Panc1 (cell line): ENCODE data around the gene ZC3H12C. TPM values are rescaled to one million over a fixed set of nuclear protein-coding genes. Genes with fewer than 3 reads are reported as not detected.
A peak's percentile ranks its signal among the peaks of the same experiment; 100 is the strongest.

ENCODE experiments used
- ATAC-seq: fragments of 200-7000 bp; cut with Tn5 transposase; 2 replicates; pipeline ENCODE4 v1.9.1; 2020; ENCODE audit warnings: mild to moderate bottlenecking, moderate library complexity
- BruUV-seq: library from RNA; stranded (reverse); fragments of 400-500 nt; replicated peaks from 2 replicates; lab custom pipeline; 2021; lab: Mats Ljungman, UMichigan
- CTCF ChIA-PET: fragments of 300-600 bp; sonication (Branson Sonifier 250); formaldehyde crosslinking; loops from one replicate; lab custom pipeline; 2022; ENCODE audit warnings: antibody characterized with exemption; lab: Charles Lee
- POLR2A ChIA-PET: fragments of 300-600 bp; sonication (Branson Sonifier 250); formaldehyde crosslinking; loops from one replicate; lab custom pipeline; 2022; ENCODE audit warnings: antibody characterized with exemption; lab: Charles Lee
- DNase-seq: peaks from one replicate; pipeline ENCODE4 v3.0.0-alpha.2; 2010; ENCODE audit warnings: low read depth, low spot score
- H3K27ac ChIP-seq: 2 replicates; pipeline ENCODE4 v1.5.1; 2011; ENCODE audit warnings: mild to moderate bottlenecking, low read length, inconsistent platforms
- H3K27me3 ChIP-seq: fragments of 200-500 bp; sonication (Bioruptor generic); 2 replicates; pipeline ENCODE4 v1.6.0; 2014; ENCODE audit warnings: low read length, inconsistent platforms; ENCODE audit not compliant: control insufficient read depth, insufficient read depth
- H3K36me3 ChIP-seq: fragments of 200-500 bp; sonication (Bioruptor generic); 2 replicates; pipeline ENCODE4 v1.5.1; 2014; ENCODE audit warnings: inconsistent platforms, mild to moderate bottlenecking, low read length, moderate library complexity; ENCODE audit not compliant: control insufficient read depth, insufficient read depth
- H3K4me1 ChIP-seq: 2 replicates; pipeline ENCODE4 v1.5.1; 2011; ENCODE audit warnings: inconsistent platforms, mild to moderate bottlenecking, low read length, moderate library complexity; ENCODE audit not compliant: control insufficient read depth, insufficient read depth
- H3K4me3 ChIP-seq, 2 experiments: 2 replicates each; pipeline ENCODE4 v1.5.1; 2011 to 2012; ENCODE audit warnings: low read depth in 2 of 2, low read length in 2 of 2, mild to moderate bottlenecking in 2 of 2, inconsistent platforms in 1 of 2, moderate library complexity in 1 of 2
- H3K9me3 ChIP-seq: fragments of 200-500 bp; sonication (Bioruptor generic); 2 replicates; pipeline ENCODE4 v1.5.1; 2014; ENCODE audit warnings: low read depth, mild to moderate bottlenecking, inconsistent platforms, low read length, moderate library complexity; ENCODE audit not compliant: control insufficient read depth, insufficient read depth
- CTCF ChIP-seq: fragments of 450-650 bp; IDR thresholded peaks from 2 replicates; pipeline ENCODE4 v1.5.1; 2017; ENCODE audit warnings: mild to moderate bottlenecking
- POLR2AphosphoS5 ChIP-seq: IDR thresholded peaks from 2 replicates; pipeline ENCODE4 v1.6.1; 2012; ENCODE audit warnings: mild to moderate bottlenecking, low read depth, low read length, moderate library complexity
- REST ChIP-seq, 2 experiments: IDR thresholded peaks; 2 replicates each; pipeline ENCODE4 v1.6.1; 2011 to 2012; ENCODE audit warnings: low read depth in 2 of 2, control low read depth in 1 of 2, low read length in 1 of 2, mild to moderate bottlenecking in 1 of 2, moderate library complexity in 1 of 2; ENCODE audit not compliant: insufficient read depth in 1 of 2
- SIN3A ChIP-seq: IDR thresholded peaks from 2 replicates; pipeline ENCODE4 v1.6.1; 2012; ENCODE audit warnings: low read depth, mild to moderate bottlenecking, low read length, moderate library complexity, borderline replicate concordance; ENCODE audit not compliant: insufficient read depth
- TCF7L2 ChIP-seq: IDR thresholded peaks from 2 replicates; pipeline ENCODE4 v1.6.1; 2011; ENCODE audit warnings: mild to moderate bottlenecking, low read depth, low read length, inconsistent platforms
- in situ Hi-C: cut with HindIII; loops from 2 replicates; pipeline ENCODE4 v1.10.0; 2016; ENCODE audit warnings: low sequenced_read_pairs, low pct_unique_long_range_greater_than_20kb
- intact Hi-C: fragments of 100-400 bp; cut with micrococcal nuclease; formaldehyde crosslinking; loops from one replicate; pipeline ENCODE4 v1.10.0; 2022; ENCODE audit not compliant: unreplicated experiment
- total RNA-seq: library from RNA; stranded (reverse); gene quantifications from one replicate; pipeline ENCODE4 v1.2.1, GENCODE V29; 2021; ENCODE audit not compliant: unreplicated experiment

ZC3H12C gene
- total RNA-seq, 1 experiment from 2014 or later: 13.5 TPM

- Histone ChIP-seq H3K27ac (no peak overlapping the region), H3K36me3 (no peaks in the 10 kb centered on the region), H3K4me1 (peaks cover 22% of the 10 kb centered on the region), H3K27me3 (peaks cover 14% of the 10 kb centered on the region; the same call in 1 of the 2 replicates), H3K9me3 (no peaks in the 10 kb centered on the region), H3K4me3 (no peak overlapping the region)
- ChIA-PET POLR2A (no interaction called here), CTCF (no interaction called here)
- in situ Hi-C loops (no loop called here), intact Hi-C loops (loop anchor here (5.0 kb wide), 1 partner anchor 143 kb away; no protein-coding TSS in a partner anchor)
- BruUV-seq: no TSS peak
- no peak for DNase-seq
- ATAC-seq: no peak
- TF ChIP-seq REST (IDR thresholded peaks at IDR 0.05; ENCODE audit: insufficient read depth in 1 of 2, low read depth in 2 of 2, low read length in 1 of 2): no peak
- no peak for TF ChIP-seq SIN3A
- no peak for TF ChIP-seq CTCF
- TF ChIP-seq TCF7L2: no peak
- no peak for TF ChIP-seq POLR2AphosphoS5
Observed at GRCh38 chr11:110090466-110091026, 2.6 kb upstream of the ZC3H12C start.

- TF ChIP-seq SIN3A: no peak
- DNase-seq (no peak), ATAC-seq (no peak)
- peak overlapping the region; percentile 85 for H3K27ac ChIP-seq
- H3K36me3 ChIP-seq: no peaks in the 10 kb centered on the region
- intact Hi-C loops: loop anchor here (5.0 kb wide), 1 partner anchor 145 kb away; no protein-coding TSS in a partner anchor
- H3K9me3 ChIP-seq: no peaks in the 10 kb centered on the region
- ChIA-PET POLR2A (interaction anchor here (0.6 kb wide), 2 partner anchors 343 to 366 kb away, joined by 4 to 6 read pairs; no protein-coding TSS in a partner anchor), CTCF (interaction anchor here (0.7 kb wide), 1 partner anchor 160 kb away, joined by 4 read pairs; no protein-coding TSS in a partner anchor)
- H3K27me3 ChIP-seq: peaks cover 14% of the 10 kb centered on the region; the same call in 1 of the 2 replicates
- peaks cover 33% of the 10 kb centered on the region for H3K4me1 ChIP-seq
- BruUV-seq: no TSS peak
- in situ Hi-C loops: no loop called here
- H3K4me3 ChIP-seq: peak overlapping the region; percentile 70 to 72
Observed at GRCh38 chr11:110092111-110092514, 1.1 kb upstream of the ZC3H12C start.
